Measurements from ENCODE around the gene SALL3.
"Not testable (repeated sequence)": the region's sequence is repeated elsewhere in the genome, so short reads cannot be mapped to it uniquely, and the experiment has no call there.

Gene SALL3
- 0 to 0.04 reads per million in 2 experiments for total RNA-seq

DNA sequence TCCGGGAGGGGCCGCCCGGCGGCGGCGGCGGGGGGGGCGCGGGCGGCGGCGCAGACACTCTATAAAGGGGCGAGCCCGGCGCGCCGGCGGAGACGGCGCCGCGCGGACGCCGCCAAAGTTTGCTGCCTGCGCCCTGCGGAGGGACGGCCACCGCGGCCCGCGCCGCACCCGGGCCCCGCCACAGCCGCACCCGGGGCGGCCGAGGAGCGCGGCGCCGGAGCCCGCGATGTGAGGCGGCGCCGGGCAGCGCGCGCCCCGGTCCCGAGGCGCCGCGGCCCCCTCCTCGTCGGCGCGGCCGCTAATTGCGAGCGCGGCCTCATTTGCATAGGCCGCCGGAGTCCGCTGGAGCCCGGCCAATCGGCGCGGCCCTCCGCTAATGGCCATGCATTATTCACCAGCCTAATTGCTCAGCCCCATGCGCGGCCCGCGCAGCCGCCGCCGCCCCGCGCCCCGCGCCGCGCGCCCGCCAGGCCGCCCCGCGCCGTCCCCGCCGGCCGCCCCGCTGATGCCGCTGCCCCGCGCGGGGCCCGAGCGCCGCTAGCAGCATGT, at the start of gene SALL3:
TSS of gene SALL3 (plus strand) at position 89 of the 549 bp plus-strand sequence. CDS start at position 546, 457 bp downstream.
- no peak for DNase-seq (ENCODE audit: low read depth)

DNA sequence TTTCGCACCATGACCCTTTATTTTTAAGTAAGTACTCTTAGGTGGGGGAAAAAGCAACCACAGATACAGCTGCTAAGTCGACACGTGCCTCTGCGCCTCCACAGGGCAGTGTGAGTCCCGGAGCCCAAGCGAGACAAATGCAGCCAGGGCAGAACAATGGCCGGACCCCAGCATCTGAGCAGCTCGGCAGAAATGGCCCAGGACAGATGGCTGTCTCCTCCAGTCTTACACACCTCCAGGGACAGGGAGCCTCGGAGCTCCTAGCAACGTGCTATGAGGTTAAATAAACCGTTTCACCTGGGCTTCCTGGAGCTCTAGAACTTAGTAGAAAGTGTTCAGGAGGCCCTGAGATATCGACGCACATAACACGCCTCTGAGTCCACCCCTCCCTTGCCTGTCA, 47.3 kb upstream of the SALL3 start:
- DNase-seq (ENCODE audit: low read depth): no peak

GRCh38 chr18:78934003-78934402, 45.6 kb upstream of the SALL3 start:
- no peak for DNase-seq (ENCODE audit: low read depth)

- DNase-seq (ENCODE audit: low read depth): no peak
Measured at GRCh38 chr18:78934551-78935225, 44.9 kb upstream of the SALL3 start.

GRCh38 chr18:78935406-78935805, 44.2 kb upstream of the SALL3 start:
- DNase-seq (ENCODE audit: low read depth): no peak

DNA sequence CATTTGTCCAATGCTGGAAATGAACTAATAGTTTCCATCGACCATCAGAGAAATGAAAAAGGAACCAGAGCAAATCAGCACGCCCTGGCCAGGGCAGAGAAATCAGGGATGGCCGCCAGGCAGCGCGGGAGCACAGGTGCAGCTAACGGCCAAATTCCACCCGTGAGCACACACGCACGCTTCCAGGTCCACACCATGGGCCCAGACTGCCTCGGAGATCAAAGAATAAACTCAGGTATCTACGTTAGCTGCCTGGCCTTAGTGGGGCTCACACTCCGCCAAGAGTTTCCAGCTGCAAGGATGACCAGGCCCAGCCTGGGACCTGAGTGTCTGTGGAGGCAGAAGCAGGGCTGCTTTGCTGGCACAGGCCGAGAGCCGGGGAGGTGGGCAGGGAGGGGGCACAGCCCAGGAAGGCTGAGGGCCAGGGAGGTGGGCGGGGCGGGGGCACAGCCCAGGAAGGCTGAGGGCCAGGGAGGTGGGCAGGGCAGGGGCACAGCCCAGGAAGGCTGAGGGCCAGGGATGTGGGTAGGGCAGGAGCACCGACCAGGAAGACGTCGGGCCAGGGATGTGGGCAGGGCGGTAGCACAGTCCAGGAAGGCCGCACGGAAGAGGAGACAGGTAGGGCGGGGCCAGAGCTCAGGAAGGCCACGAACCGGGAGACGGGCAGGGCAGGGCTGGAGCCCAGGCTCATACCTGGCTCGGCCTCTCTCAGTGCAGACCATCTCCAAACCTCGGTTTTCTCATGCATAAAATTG, 43.2 kb upstream of the SALL3 start:
- no peak for DNase-seq (ENCODE audit: low read depth)

DNA sequence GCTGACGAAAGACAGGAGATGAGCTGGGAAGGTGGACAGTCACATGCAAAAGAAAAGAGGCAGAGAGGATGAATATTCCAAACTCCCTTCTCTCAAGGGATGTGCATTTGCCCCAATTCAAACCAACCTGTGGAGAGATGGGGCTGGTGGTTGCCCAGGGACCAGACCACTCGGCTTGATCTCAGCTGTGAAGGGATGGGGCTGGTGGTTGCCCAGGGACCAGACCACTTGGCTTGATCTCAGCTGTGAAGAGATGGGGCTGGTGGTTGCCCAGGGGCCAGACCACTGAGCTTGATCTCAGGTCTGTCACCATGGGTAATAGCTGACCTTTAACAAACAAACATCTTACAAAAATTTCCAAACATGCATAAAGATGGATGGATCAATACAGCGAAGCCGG, 42.5 kb upstream of the SALL3 start:
- DNase-seq (ENCODE audit: low read depth): no peak

GRCh38 chr18:78939105-78939504, 40.5 kb upstream of the SALL3 start:
- DNase-seq (ENCODE audit: low read depth): no peak

- DNase-seq (ENCODE audit: low read depth): no peak
Measured at GRCh38 chr18:78939734-78940494, 39.7 kb upstream of the SALL3 start.

DNA sequence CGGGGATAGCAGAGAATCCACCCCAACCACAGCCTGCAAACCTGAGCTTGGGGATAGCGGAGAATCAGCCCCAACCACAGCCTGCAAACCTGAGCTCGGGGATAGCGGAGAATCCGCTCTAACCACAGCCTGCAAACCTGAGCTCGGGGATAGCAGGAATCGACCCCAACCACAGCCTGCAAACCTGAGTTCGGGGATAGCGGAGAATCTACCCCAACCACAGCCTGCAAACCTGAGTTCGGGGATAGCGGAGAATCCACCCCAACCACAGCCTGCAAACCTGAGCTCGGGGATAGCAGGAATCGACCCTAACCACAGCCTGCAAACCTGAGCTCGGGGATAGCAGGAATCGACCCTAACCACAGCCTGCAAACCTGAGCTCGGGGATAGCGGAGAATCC, 37.4 kb upstream of the SALL3 start:
- DNase-seq (ENCODE audit: low read depth): not testable (repeated sequence)

- DNase-seq (ENCODE audit: low read depth): no peak
Measured at GRCh38 chr18:78945628-78946027, 34.0 kb upstream of the SALL3 start.

DNA sequence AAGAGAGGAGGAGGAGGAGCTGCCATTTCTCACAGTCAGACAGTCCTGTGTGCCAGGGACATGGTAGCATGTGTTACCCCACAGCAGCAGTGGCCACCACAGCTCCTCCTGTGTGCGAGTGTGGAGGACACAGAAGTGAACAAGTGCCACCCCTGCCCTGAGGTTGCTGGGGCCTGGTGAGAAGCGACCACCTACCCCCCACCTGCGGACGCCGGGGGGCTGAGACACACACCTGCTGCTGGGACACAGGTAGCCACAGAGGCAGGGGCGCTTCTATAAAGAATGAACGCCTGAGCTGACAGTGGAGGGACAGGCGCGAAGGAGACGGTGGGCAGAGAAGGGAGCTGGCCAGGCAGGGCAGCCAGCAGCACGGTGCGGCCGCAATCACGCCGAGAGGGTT, 32.3 kb upstream of the SALL3 start:
- no peak for DNase-seq (ENCODE audit: low read depth)

GRCh38 chr18:78948221-78948620, 31.4 kb upstream of the SALL3 start:
- DNase-seq (ENCODE audit: low read depth): no peak

DNA sequence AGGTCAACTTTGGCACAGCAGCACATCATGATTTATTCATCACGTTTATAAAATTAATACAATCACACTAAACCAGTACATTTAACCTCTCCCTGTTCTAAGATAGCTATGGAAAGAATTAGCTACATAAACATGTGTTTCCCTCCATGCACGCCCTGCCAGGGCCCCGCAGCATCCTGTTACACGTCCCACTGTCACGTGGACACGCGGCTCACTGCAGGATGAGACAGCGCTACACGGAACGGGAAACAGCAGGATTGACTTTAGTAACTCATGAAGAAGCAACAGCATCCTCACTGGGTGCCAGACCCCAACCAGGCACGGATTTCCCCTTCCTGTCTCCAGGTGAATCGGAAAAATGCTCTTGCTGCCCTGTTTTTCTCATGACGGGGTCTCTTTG, 30.9 kb upstream of the SALL3 start:
- DNase-seq (ENCODE audit: low read depth): no peak

GRCh38 chr18:78949216-78949615, 30.4 kb upstream of the SALL3 start:
- no peak for DNase-seq (ENCODE audit: low read depth)

GRCh38 chr18:78950386-78950785, 29.2 kb upstream of the SALL3 start:
- no peak for DNase-seq (ENCODE audit: low read depth)

- DNase-seq (ENCODE audit: low read depth): no peak
Measured at GRCh38 chr18:78953566-78953965, 26.1 kb upstream of the SALL3 start.

DNA sequence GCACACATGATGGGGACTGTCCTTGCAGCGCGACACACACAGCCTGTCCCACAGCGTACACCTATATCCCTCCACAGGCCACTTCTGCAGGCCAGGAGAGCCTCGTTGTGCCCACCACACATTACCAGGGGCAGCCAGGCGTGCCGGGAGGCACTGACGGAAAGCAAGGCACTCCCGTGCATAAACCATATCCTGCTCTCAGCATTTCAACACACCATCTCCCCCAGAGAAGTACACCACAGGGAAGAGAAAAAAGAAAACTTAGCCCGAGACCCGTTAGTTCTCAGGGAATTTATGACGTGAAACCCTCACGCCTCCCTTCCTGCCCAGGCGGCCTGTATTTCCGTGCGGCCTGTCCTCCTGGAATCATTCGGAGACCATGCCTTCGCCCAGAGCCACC, 24.6 kb upstream of the SALL3 start:
- DNase-seq (ENCODE audit: low read depth): no peak

GRCh38 chr18:78957140-78957539, 22.5 kb upstream of the SALL3 start:
- DNase-seq (ENCODE audit: low read depth): no peak

DNA sequence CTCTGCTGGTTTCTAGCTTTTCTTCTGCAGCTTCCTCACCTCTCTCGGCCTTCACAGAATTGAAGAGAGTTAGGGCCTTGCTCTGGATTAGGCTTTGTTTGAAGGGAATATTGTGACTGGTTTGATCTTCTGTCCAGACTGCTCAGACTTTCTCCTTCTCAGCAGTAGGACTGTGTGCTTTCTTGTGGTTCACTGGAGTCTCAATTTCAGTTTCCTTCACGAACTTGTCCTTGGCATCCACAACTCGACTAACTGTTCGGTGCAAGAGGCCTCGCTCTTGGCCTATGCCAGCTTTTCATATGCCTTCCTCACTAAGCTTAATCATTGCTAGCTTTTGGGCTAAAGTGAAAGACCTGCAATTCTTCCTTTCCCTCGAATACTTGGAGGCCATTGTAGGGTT, 18.9 kb upstream of the SALL3 start:
- no peak for DNase-seq (ENCODE audit: low read depth)

GRCh38 chr18:78962098-78962497, 17.5 kb upstream of the SALL3 start:
- DNase-seq (ENCODE audit: low read depth): no peak

- DNase-seq (ENCODE audit: low read depth): not testable (repeated sequence)
Measured at GRCh38 chr18:78964727-78965126, 14.9 kb upstream of the SALL3 start.

DNA sequence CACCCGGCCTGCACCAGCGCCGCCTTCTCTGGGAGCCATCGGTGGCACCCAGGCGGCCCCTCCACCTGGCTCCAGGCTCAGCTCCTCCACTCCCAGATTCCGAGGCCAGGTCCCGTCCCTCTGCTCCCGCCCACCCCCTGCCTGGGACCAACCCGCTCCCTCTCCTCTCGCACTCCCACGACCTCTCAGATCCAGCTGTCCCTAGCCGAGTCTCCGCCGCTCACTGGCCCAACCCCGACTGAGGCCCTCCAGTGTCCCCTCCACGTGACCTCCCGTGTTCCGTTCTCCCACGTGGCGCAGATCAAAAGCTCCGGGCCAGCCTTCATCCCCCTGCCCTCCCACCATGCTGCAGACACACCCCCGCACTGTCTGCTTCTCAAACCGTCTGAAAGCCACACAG, 14.4 kb upstream of the SALL3 start:
- no peak for DNase-seq (ENCODE audit: low read depth)
